LNCaP clone FGC (cell line): ENCODE measurements around the gene MZB1.

Source experiments
- DNase-seq: peaks from one replicate; pipeline ENCODE4 v3.0.0-alpha.2; 2011; ENCODE audit warnings: low read depth
- H3K4me3 ChIP-seq: 2 replicates; pipeline ENCODE4 v1.5.1; 2011; ENCODE audit warnings: mild to moderate bottlenecking, low read depth, low read length, control low read depth
- CTCF ChIP-seq: IDR thresholded peaks from 2 replicates; pipeline ENCODE4 v1.5.1; 2012; ENCODE audit warnings: mild to moderate bottlenecking; ENCODE audit not compliant: control insufficient read depth, insufficient read depth; ENCODE audit errors: extremely low read depth

The MZB1 gene

DNA sequence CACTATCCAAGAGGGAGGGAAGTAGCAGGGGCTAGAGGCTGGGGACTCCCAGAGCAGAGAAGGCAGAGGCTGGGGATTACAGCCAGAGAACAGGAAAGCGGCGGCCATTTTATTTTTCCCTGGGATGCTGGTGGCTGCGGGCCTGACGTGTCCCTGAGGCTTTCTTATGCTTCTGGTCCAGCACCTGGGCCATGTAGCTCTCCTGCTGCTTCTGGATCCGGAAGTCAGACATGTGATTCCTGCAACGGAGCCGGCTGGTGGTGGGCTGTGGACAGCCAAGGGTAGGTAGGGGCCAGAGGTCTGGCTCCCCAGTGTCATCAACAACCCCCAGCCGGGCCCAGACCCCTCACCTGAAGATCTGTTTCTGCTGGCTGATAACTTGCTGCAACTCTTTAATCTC is 7.0 kb upstream of the MZB1 start:
- no peak overlapping the region for H3K4me3 ChIP-seq
- TF ChIP-seq CTCF: no peak
- DNase-seq: no peak

DNA sequence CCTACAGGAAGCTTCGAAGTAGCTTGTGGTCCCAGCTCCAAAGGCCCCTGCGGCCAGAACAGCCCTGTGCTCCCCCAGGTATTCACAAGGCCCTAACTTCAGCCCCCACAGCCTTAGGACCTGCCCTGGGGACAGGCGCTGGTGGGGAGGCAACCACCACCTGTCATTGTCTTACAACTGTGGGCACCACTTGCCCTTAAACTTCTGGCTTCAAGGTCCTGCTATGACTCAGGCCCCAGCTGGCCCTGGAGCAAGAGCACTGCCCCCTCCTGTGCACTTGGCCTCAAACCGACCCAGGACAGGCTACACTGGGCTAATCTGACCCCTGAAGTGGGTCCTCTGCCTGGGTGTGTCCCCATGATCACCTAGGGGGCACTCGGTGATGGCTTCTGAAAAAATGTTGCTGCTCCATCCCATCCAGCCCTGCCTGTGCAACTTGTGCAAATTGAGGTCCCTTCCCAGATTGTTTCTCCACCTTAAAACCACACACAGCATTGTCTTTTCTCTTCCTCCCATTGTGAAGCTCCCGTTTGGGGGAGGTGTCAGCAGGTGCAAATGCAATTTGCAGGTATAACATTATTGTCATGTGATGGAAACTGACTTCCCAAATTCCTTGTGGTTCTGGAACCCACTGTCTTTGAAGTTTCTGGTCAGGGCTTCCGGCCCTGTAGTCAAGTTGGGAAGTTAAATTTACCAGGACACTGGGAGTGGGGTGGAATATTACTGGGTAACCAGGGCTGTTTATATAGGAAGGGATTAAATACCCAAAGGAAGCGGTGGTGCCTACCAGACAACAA is 6.3 kb upstream of the MZB1 start:
- TF ChIP-seq CTCF: no peak
- no peak overlapping the region for H3K4me3 ChIP-seq
- DNase-seq: no peak

DNA sequence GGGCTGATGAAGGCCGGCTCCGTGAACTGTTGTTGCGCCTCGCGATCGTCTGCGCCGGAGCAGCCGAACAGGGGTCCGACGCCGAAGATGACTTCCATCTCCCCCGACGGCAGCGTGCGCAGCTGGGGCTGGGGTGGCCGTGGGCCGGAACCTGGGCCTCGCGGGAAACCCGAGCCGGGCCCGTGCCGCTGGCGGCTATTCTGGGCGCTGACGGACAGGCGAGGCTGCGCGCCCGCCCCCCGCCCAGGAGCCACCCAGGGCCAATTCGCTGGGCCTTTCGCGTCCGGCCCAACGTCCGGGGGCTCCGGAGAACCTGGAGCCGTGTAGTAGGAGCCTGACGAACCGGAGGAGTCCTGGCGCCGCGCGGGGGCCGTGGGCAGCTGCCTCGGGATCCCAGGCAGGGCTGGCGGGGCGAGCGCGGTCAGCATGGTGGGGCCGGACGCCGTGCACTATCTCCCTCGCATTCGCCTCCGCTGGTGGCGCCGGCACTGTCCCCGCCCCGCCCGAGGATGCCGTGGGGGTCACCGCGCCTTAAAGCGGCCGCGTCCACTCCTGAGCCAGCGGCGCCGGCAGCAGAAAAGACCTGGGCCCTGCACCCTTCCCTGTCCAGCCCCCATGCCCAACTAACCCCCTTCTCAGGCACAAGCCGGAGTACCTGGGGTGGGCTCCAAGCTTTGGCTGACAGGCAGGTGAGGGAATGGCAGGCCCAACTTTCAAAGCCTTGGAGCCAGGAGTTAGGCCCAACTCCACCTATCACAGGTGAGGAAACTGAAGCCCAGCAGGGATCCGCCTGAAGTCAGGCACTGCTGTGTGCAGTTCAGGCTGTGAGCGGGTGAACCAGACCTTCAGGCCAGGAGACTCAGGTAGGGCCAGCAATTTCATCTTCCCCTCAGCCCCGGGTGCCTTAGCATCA is 5.2 kb upstream of the MZB1 start, which contains the start of gene PROB1:
TSS of gene PROB1 (minus strand) at position 451 of the 913 bp plus-strand sequence. CDS start at position 428, 23 bp downstream.
- no peak within 1 kb of the TSS for H3K4me3 ChIP-seq
- no peak for TF ChIP-seq CTCF
- no peak for DNase-seq

GRCh38 chr5:139394123-139394653 is 4.5 kb upstream of the MZB1 start:
- DNase-seq: no peak
- no peak overlapping the region for H3K4me3 ChIP-seq
- no peak for TF ChIP-seq CTCF

DNA sequence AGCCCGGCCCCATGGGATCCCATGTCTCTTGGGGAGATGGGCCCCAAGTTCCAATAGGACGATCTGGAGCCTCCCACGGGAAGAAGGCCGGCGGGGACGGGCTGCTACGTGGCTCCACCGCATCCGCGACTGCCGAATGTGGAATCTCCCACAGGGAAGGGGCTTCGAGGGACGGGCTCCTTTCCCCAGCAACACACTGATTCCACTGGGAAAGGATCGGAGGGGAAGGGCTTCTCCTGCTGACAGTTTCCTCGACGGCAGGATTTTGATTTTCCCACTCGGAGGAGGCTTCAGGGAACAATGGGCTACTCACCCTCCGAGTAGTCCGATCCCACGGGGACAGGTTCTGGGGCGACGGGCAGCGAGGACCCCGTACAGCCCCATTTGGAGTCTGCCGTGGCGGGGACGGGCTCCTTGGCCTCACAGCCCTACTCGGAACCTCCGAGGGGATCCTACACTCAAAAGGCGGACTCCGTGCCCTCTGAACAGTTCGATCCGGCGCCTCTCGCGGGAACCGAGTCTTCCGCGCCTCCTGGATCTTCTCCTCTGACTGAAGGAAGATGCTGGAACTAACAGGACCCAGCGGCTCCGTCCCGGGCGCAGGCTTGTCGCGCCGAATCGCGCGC is 3.9 kb upstream of the MZB1 start:
- no peak for TF ChIP-seq CTCF
- DNase-seq: no peak
- no peak overlapping the region for H3K4me3 ChIP-seq

GRCh38 chr5:139392678-139393496 is 3.2 kb upstream of the MZB1 start:
- TF ChIP-seq CTCF: no peak
- H3K4me3 ChIP-seq: no peak overlapping the region
- no peak for DNase-seq
